Measurements from ENCODE around the gene HTN3.

DNA sequence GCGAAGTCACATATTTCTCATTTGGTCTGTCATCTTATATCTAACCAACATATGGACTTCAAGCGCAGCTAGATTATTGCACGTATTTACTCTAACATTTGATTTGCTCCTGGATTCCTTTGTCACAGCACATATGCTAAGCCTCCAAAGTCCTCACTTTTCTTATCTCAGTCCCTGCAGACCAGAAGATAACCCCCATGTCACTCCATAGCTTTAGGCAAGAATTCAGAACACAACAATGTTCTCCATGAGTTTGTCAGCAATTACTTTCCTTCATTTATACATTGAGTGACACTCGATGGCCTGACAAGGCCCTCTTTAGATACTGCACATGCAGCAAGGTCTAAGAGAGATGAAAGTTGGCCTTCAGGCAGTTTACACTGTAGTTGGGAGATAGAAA lies 37.2 kb upstream of the HTN3 start:
- no peak for TF ChIP-seq POLR2AphosphoS5 (IDR thresholded peaks at IDR 0.05; ENCODE audit: low read depth, low read length)
- TF ChIP-seq POLR2A (IDR thresholded peaks at IDR 0.05; ENCODE audit: low read depth, low read length) = no peak
- no peak for TF ChIP-seq TAF1 (IDR thresholded peaks at IDR 0.05; ENCODE audit: low read depth, low read length)
- TF ChIP-seq SPI1 (IDR thresholded peaks at IDR 0.05; ENCODE audit: low read depth, low read length) = no peak
- TF ChIP-seq POU2F2 (IDR thresholded peaks at IDR 0.05; ENCODE audit: low read depth, low read length) = no peak
- no peak for TF ChIP-seq PAX5 (IDR thresholded peaks at IDR 0.05; ENCODE audit: insufficient read depth, low read length, severe bottlenecking)
